H9 (cell line): ENCODE results near the gene INSRR. TPM values are rescaled to one million over a fixed set of nuclear protein-coding genes. Genes with fewer than 3 reads are reported as not detected.

Experiments used
- DNase-seq: peaks from one replicate; pipeline ENCODE4 v3.0.0-alpha.2; 2017
- H2AFZ ChIP-seq: one replicate; pipeline ENCODE4 v1.6.1; 2013; ENCODE audit warnings: mild to moderate bottlenecking, low read length, control low read depth, moderate library complexity
- H2AK5ac ChIP-seq: 2 replicates; pipeline ENCODE4 v1.6.1; 2013; ENCODE audit warnings: low read length, control low read depth, mixed read lengths; ENCODE audit not compliant: insufficient read length
- H2BK120ac ChIP-seq: one replicate; pipeline ENCODE4 v1.6.1; 2013; ENCODE audit warnings: low read depth, mild to moderate bottlenecking, low read length, control low read depth, inconsistent platforms; ENCODE audit not compliant: poor library complexity, severe bottlenecking
- H2BK12ac ChIP-seq: 2 replicates; pipeline ENCODE4 v1.6.1; 2013; ENCODE audit warnings: low read length, control low read depth, mixed read lengths, low read depth; ENCODE audit not compliant: insufficient read length
- H2BK15ac ChIP-seq: 2 replicates; pipeline ENCODE4 v1.6.1; 2013; ENCODE audit warnings: low read depth, low read length, control low read depth
- H2BK20ac ChIP-seq: one replicate; pipeline ENCODE4 v1.6.1; 2013; ENCODE audit warnings: low read depth, mild to moderate bottlenecking, low read length, control low read depth, inconsistent platforms; ENCODE audit not compliant: poor library complexity, severe bottlenecking
- H2BK5ac ChIP-seq: 2 replicates; pipeline ENCODE4 v1.6.1; 2013; ENCODE audit warnings: low read length, control low read depth, mixed read lengths; ENCODE audit not compliant: insufficient read length
- H3K14ac ChIP-seq: 2 replicates; pipeline ENCODE4 v1.6.1; 2013; ENCODE audit warnings: low read length, control low read depth; ENCODE audit not compliant: insufficient read depth
- H3K18ac ChIP-seq: 2 replicates; pipeline ENCODE4 v1.6.1; 2013; ENCODE audit warnings: low read depth, mild to moderate bottlenecking, mixed read lengths, low read length, control low read depth; ENCODE audit not compliant: insufficient read length
- H3K23ac ChIP-seq: 2 replicates; pipeline ENCODE4 v1.6.1; 2013; ENCODE audit warnings: low read length, control low read depth, mixed read lengths, low read depth; ENCODE audit not compliant: insufficient read length
- H3K23me2 ChIP-seq: 2 replicates; pipeline ENCODE4 v1.6.1; 2013; ENCODE audit warnings: low read depth, mild to moderate bottlenecking, mixed read lengths, low read length, control low read depth; ENCODE audit not compliant: insufficient read length, poor library complexity, severe bottlenecking
- H3K27ac ChIP-seq: 2 replicates; pipeline ENCODE4 v1.5.1; 2013; ENCODE audit warnings: low read length, control low read depth, mixed read lengths, low read depth; ENCODE audit not compliant: insufficient read length
- H3K27me3 ChIP-seq: 2 replicates; pipeline ENCODE4 v1.6.1; 2013; ENCODE audit warnings: low read length, control low read depth, inconsistent platforms; ENCODE audit not compliant: insufficient read depth
- H3K4ac ChIP-seq: 2 replicates; pipeline ENCODE4 v1.6.1; 2013; ENCODE audit warnings: low read depth, mild to moderate bottlenecking, control low read depth, inconsistent platforms, low read length, moderate library complexity
- H3K4me1 ChIP-seq: 2 replicates; pipeline ENCODE4 v1.6.1; 2013; ENCODE audit warnings: low read length, control low read depth, inconsistent platforms; ENCODE audit not compliant: insufficient read depth
- H3K4me2 ChIP-seq: 2 replicates; pipeline ENCODE4 v1.6.1; 2013; ENCODE audit warnings: low read length, control low read depth, mixed read lengths; ENCODE audit not compliant: insufficient read length, insufficient read depth
- H3K56ac ChIP-seq: 2 replicates; pipeline ENCODE4 v1.6.1; 2013; ENCODE audit warnings: low read depth, mild to moderate bottlenecking, mixed read lengths, low read length, control low read depth; ENCODE audit not compliant: insufficient read length
- H3K79me1 ChIP-seq: 2 replicates; pipeline ENCODE4 v1.6.1; 2013; ENCODE audit warnings: low read depth, mild to moderate bottlenecking, moderate library complexity, low read length, control low read depth, inconsistent platforms; ENCODE audit not compliant: insufficient read depth, poor library complexity, severe bottlenecking
- H3K79me2 ChIP-seq: 2 replicates; pipeline ENCODE4 v1.6.1; 2013; ENCODE audit warnings: low read length, control low read depth, inconsistent platforms; ENCODE audit not compliant: insufficient read depth
- H3K9ac ChIP-seq: 2 replicates; pipeline ENCODE4 v1.6.1; 2013; ENCODE audit warnings: low read length, control low read depth, mixed read lengths; ENCODE audit not compliant: insufficient read length; ENCODE audit errors: extremely low read depth
- H3K9me3 ChIP-seq: one replicate; pipeline ENCODE4 v1.6.1; 2013; ENCODE audit warnings: low read depth, low read length, inconsistent platforms; ENCODE audit not compliant: control insufficient read depth
- H3T11ph ChIP-seq: one replicate; pipeline ENCODE4 v1.6.1; 2013; ENCODE audit warnings: mild to moderate bottlenecking, low read length, control low read depth, inconsistent platforms
- H4K20me1 ChIP-seq: one replicate; pipeline ENCODE4 v1.6.1; 2013; ENCODE audit not compliant: control insufficient read depth, insufficient read length, insufficient read depth
- H4K5ac ChIP-seq: 2 replicates; pipeline ENCODE4 v1.6.1; 2013; ENCODE audit warnings: low read depth, mild to moderate bottlenecking, mixed read lengths, low read length, control low read depth; ENCODE audit not compliant: insufficient read length
- H4K8ac ChIP-seq: replicated peaks from 2 replicates; pipeline ENCODE4 v1.6.1; 2013; ENCODE audit warnings: low read length, control low read depth, mixed read lengths, low read depth; ENCODE audit not compliant: insufficient read length
- H4K91ac ChIP-seq: 2 replicates; pipeline ENCODE4 v1.6.1; 2013; ENCODE audit warnings: low read depth, mild to moderate bottlenecking, moderate library complexity, mixed read lengths, low read length, control low read depth; ENCODE audit not compliant: insufficient read length
- H3K27ac Mint-ChIP-seq, 3 experiments: 2 replicates in 2 of 3; 3 replicates in 1 of 3; pipeline ENCODE4 v1.8.0; 2020 to 2021; ENCODE audit warnings: mixed read lengths in 3 of 3, mild to moderate bottlenecking in 1 of 3, moderate library complexity in 1 of 3
- H3K27me3 Mint-ChIP-seq: 2 replicates; pipeline ENCODE4 v1.8.0; 2021; ENCODE audit warnings: low read depth, mild to moderate bottlenecking, moderate library complexity, mixed read lengths
- H3K36me3 Mint-ChIP-seq, 3 experiments: 2 replicates in 2 of 3; 3 replicates in 1 of 3; pipeline ENCODE4 v1.8.0; 2020 to 2021; ENCODE audit warnings: low read depth in 3 of 3, mixed read lengths in 3 of 3; ENCODE audit not compliant: insufficient read depth in 1 of 3
- H3K4me1 Mint-ChIP-seq, 2 experiments: 2 replicates each; pipeline ENCODE4 v1.8.0; 2020; ENCODE audit warnings: mixed read lengths in 2 of 2
- H3K4me3 Mint-ChIP-seq, 2 experiments: 2 replicates in 1 of 2; 3 replicates in 1 of 2; pipeline ENCODE4 v1.8.0; 2020 to 2021; ENCODE audit warnings: mild to moderate bottlenecking in 2 of 2, mixed read lengths in 2 of 2, moderate library complexity in 1 of 2
- H3K9me3 Mint-ChIP-seq, 2 experiments: 2 replicates in 1 of 2; 3 replicates in 1 of 2; pipeline ENCODE4 v1.8.0; 2020; ENCODE audit warnings: mild to moderate bottlenecking in 2 of 2, mixed read lengths in 2 of 2, moderate library complexity in 1 of 2
- CTCF ChIP-seq: fragments of 200-600 bp; sonication (generic); conservative IDR thresholded peaks from 3 replicates; pipeline ENCODE4 v1.8.0; 2021; ENCODE audit warnings: antibody characterized with exemption, mild to moderate bottlenecking
- WGBS: extraction: QIAGEN DNeasy Blood & Tissue Kit; methylation state at CpG from one replicate; pipeline ENCODE4 v1.1.7; 2013; ENCODE audit warnings: missing lambda C conversion rate, low lambda C conversion rate, mixed read lengths; ENCODE audit not compliant: insufficient read length; ENCODE audit errors: extremely low coverage; 5-methylcytosine and 5-hydroxymethylcytosine counted together
- total RNA-seq: library from RNA; stranded (reverse); gene quantifications from 2 replicates; pipeline ENCODE4 v1.2.1, GENCODE V29; 2021

The INSRR gene
- total RNA-seq, 1 experiment from 2014 or later, result not detected

GRCh38 chr1:156795374-156795733 is 63.6 kb downstream of the INSRR start:
- H3K4me3 Mint-ChIP-seq, result no peak overlapping the region
- H2BK12ac ChIP-seq, result no peak overlapping the region
- whole genome bisulfite sequencing, result no CpG with 5 or more reads among the region's 5 CpGs

More at GRCh38 chr1:156795374-156795733, 63.6 kb downstream of the INSRR start:
- Histone ChIP-seq H3K18ac (no peak overlapping the region), H3K56ac (no peak overlapping the region), H2BK20ac (no peak overlapping the region), H3K23me2 (no peaks in the 10 kb centered on the region), H4K5ac (no peak overlapping the region), H4K20me1 (no peaks in the 10 kb centered on the region), H3K79me2 (no peaks in the 10 kb centered on the region), H3K4me1 (no peaks in the 10 kb centered on the region), H2BK15ac (no peak overlapping the region), H2AK5ac (no peak overlapping the region), H2AFZ (no peak overlapping the region), H3K27me3 (no peaks in the 10 kb centered on the region), H4K91ac (no peak overlapping the region), H2BK120ac (no peak overlapping the region), H3T11ph (no peak overlapping the region), H3K14ac (no peak overlapping the region), H3K4me2 (no peak overlapping the region), H4K8ac (no peak overlapping the region), H3K27ac (no peak overlapping the region), H3K23ac (no peak overlapping the region), H3K9ac (no peak overlapping the region), H3K79me1 (no peaks in the 10 kb centered on the region), H3K4ac (no peak overlapping the region), H2BK5ac (no peak overlapping the region), H3K9me3 (no peaks in the 10 kb centered on the region)
- H3K4me1 Mint-ChIP-seq, result no peaks in the 10 kb centered on the region
- no peak for TF ChIP-seq CTCF
- DNase-seq, result no peak
- no peak overlapping the region for H3K27ac Mint-ChIP-seq
- H3K9me3 Mint-ChIP-seq, result no peaks in the 10 kb centered on the region
- peaks cover 41 to 87% (median 73%) of the 10 kb centered on the region in 3 experiments; a peak in 6 of 7 replicates for H3K36me3 Mint-ChIP-seq
- no peaks in the 10 kb centered on the region for H3K27me3 Mint-ChIP-seq
